Vagina (tissue), 2 donors: Measurements from ENCODE around the gene ITGAX. TPM values are rescaled to one million over a fixed set of nuclear protein-coding genes. Genes with fewer than 3 reads are reported as not detected.

Experiments
- DNase-seq, 2 donors: peaks; one replicate each; pipeline ENCODE4 v3.0.0-alpha.2; 2017; ENCODE audit errors: extremely low spot score in 2 of 2
- H3K27ac ChIP-seq: fragments of 200-600 bp; sonication (generic); one replicate; pipeline ENCODE4 v1.5.1; 2019
- H3K27me3 ChIP-seq: fragments of 200-600 bp; sonication (generic); one replicate; pipeline ENCODE4 v1.5.1; 2019
- H3K36me3 ChIP-seq, 2 donors: fragments of 200-600 bp; sonication (generic); one replicate each; pipeline ENCODE4 v1.5.1; 2017 to 2019
- H3K4me1 ChIP-seq: fragments of 200-600 bp; sonication (generic); one replicate; pipeline ENCODE4 v1.5.1; 2019
- H3K4me3 ChIP-seq, 2 donors: fragments of 200-600 bp; sonication (generic); 1 replicate in 1 of 2; 2 replicates in 1 of 2; pipeline ENCODE4 v1.5.1; 2016 to 2019
- H3K9me3 ChIP-seq: fragments of 200-600 bp; sonication (generic); one replicate; pipeline ENCODE4 v1.5.1; 2019
- CTCF ChIP-seq, 3 experiments: fragments of 450-650 bp in 2 of 3; fragments of 200-600 bp in 1 of 3; sonication (generic) in 1 of 3; IDR thresholded peaks; one replicate each; pipeline ENCODE4 v1.5.1; 2017 to 2019; ENCODE audit warnings: antibody characterized with exemption in 3 of 3, mild to moderate bottlenecking in 2 of 3, moderate library complexity in 2 of 3
- POLR2A ChIP-seq, 2 donors: fragments of 450-650 bp; IDR thresholded peaks; one replicate each; pipeline ENCODE4 v1.6.1; 2017; ENCODE audit warnings: antibody characterized with exemption in 2 of 2, mild to moderate bottlenecking in 2 of 2, moderate library complexity in 2 of 2
- POLR2AphosphoS5 ChIP-seq, 2 donors: sonication (generic); formaldehyde crosslinking; IDR thresholded peaks; one replicate each; pipeline ENCODE4 v1.9.0; 2017; ENCODE audit warnings: antibody characterized with exemption in 2 of 2, mild to moderate bottlenecking in 2 of 2, low read depth in 1 of 2; ENCODE audit not compliant: insufficient read depth in 1 of 2
- intact Hi-C: fragments of 100-400 bp; cut with DNase I; formaldehyde crosslinking; loops from one replicate; pipeline ENCODE4 v1.15.1; 2023
- total RNA-seq: library from RNA; depleted of rRNA; stranded (reverse); fragments of >200 nt; gene quantifications from one replicate; pipeline ENCODE4 v1.2.3, GENCODE V29; 2016

ITGAX gene
- total RNA-seq, 1 donor from 2014 or later = 4.4 TPM

GRCh38 chr16:31409433-31409832, 54.5 kb downstream of the ITGAX start:
- TF ChIP-seq CTCF (IDR thresholded peaks at IDR 0.05) (no peak), POLR2AphosphoS5 (IDR thresholded peaks at IDR 0.05; ENCODE audit: insufficient read depth in 1 of 2, low read depth in 1 of 2) (no peak), POLR2A (IDR thresholded peaks at IDR 0.05) (no peak)
- Histone ChIP-seq H3K4me3 (no peak overlapping the region), H3K27me3 (no peaks in the 10 kb centered on the region), H3K4me1 (no peaks in the 10 kb centered on the region), H3K9me3 (no peaks in the 10 kb centered on the region), H3K36me3 (no peaks in the 10 kb centered on the region), H3K27ac (no peak overlapping the region)
- intact Hi-C loops = no loop called here
- DNase-seq = no peak

- Histone ChIP-seq H3K4me3 (no peak overlapping the region), H3K9me3 (no peaks in the 10 kb centered on the region), H3K27me3 (no peaks in the 10 kb centered on the region), H3K27ac (no peak overlapping the region), H3K4me1 (no peaks in the 10 kb centered on the region), H3K36me3 (no peaks in the 10 kb centered on the region)
- TF ChIP-seq CTCF (IDR thresholded peaks at IDR 0.05) = no peak
- TF ChIP-seq POLR2AphosphoS5 (IDR thresholded peaks at IDR 0.05; ENCODE audit: insufficient read depth in 1 of 2, low read depth in 1 of 2) = no peak
- no peak for TF ChIP-seq POLR2A (IDR thresholded peaks at IDR 0.05)
- no peak for DNase-seq
- intact Hi-C loops = no loop called here
Observed at GRCh38 chr16:31410082-31410481, 55.1 kb downstream of the ITGAX start.

GRCh38 chr16:31411024-31411844, 56.3 kb downstream of the ITGAX start:
- DNase-seq = no peak
- H3K9me3 ChIP-seq = no peaks in the 10 kb centered on the region
- no peaks in the 10 kb centered on the region for H3K4me1 ChIP-seq
- H3K27me3 ChIP-seq = no peaks in the 10 kb centered on the region
- TF ChIP-seq POLR2A (IDR thresholded peaks at IDR 0.05) (no peak), CTCF (IDR thresholded peaks at IDR 0.05) (no peak), POLR2AphosphoS5 (IDR thresholded peaks at IDR 0.05; ENCODE audit: insufficient read depth in 1 of 2, low read depth in 1 of 2) (no peak)
- H3K27ac ChIP-seq = no peak overlapping the region
- intact Hi-C loops = no loop called here
- no peak overlapping the region for H3K4me3 ChIP-seq
- H3K36me3 ChIP-seq = no peaks in the 10 kb centered on the region

- DNase-seq = no peak
- intact Hi-C loops = no loop called here
- no peaks in the 10 kb centered on the region for H3K4me1 ChIP-seq
- H3K9me3 ChIP-seq = no peaks in the 10 kb centered on the region
- no peaks in the 10 kb centered on the region for H3K36me3 ChIP-seq
- no peak overlapping the region for H3K4me3 ChIP-seq
- H3K27ac ChIP-seq = no peak overlapping the region
- TF ChIP-seq CTCF (IDR thresholded peaks at IDR 0.05) = no peak
- TF ChIP-seq POLR2A (IDR thresholded peaks at IDR 0.05) = no peak
- TF ChIP-seq POLR2AphosphoS5 (IDR thresholded peaks at IDR 0.05; ENCODE audit: insufficient read depth in 1 of 2, low read depth in 1 of 2) = no peak
- no peaks in the 10 kb centered on the region for H3K27me3 ChIP-seq
Observed at GRCh38 chr16:31412750-31413149, 57.8 kb downstream of the ITGAX start.

- intact Hi-C loops = no loop called here
- Histone ChIP-seq H3K4me1 (no peaks in the 10 kb centered on the region), H3K4me3 (no peak overlapping the region)
Observed at GRCh38 chr16:31413381-31413780, 58.4 kb downstream of the ITGAX start.

More at GRCh38 chr16:31413381-31413780, 58.4 kb downstream of the ITGAX start:
- Histone ChIP-seq H3K9me3 (no peaks in the 10 kb centered on the region), H3K36me3 (no peaks in the 10 kb centered on the region), H3K27me3 (no peaks in the 10 kb centered on the region), H3K27ac (no peak overlapping the region)
- no peak for DNase-seq
- TF ChIP-seq CTCF (IDR thresholded peaks at IDR 0.05) = no peak
- no peak for TF ChIP-seq POLR2A (IDR thresholded peaks at IDR 0.05)
- no peak for TF ChIP-seq POLR2AphosphoS5 (IDR thresholded peaks at IDR 0.05; ENCODE audit: insufficient read depth in 1 of 2, low read depth in 1 of 2)
